Esophagus mucosa (tissue), 1 donor: ENCODE results near the gene TUBA4B. TPM values are rescaled to one million over a fixed set of nuclear protein-coding genes. Genes with fewer than 3 reads are reported as not detected.

ENCODE experiments used
- ATAC-seq: fragments of 200-7000 bp; cut with Tn5 transposase; one replicate; pipeline ENCODE4 v1.9.1; 2020
- total RNA-seq: library from RNA; stranded (reverse); gene quantifications from one replicate; pipeline ENCODE4 v1.2.4, GENCODE V29; 2023
- donor health status: DM: yes; HTN: yes; CAD: no.

Gene TUBA4B
- total RNA-seq = not detected

GRCh38 chr2:219252900-219253752 is at the start of gene TUBA4B:
TSS of gene TUBA4B (plus strand) at chr2:219253243. CDS start at chr2:219253408, 165 bp downstream.
- ATAC-seq = peak; percentile 6

GRCh38 chr2:219204425-219205164 is 48.4 kb upstream of the TUBA4B start:
- ATAC-seq = no peak

- no peak for ATAC-seq
These were observed 47.9 kb upstream of the TUBA4B start for GRCh38 chr2:219205165-219205538.

GRCh38 chr2:219205981-219206327 is 47.1 kb upstream of the TUBA4B start:
- no peak for ATAC-seq

GRCh38 chr2:219206328-219207133 is 46.5 kb upstream of the TUBA4B start, which contains the start of gene ZFAND2B:
TSS of gene ZFAND2B (plus strand) at chr2:219206782. CDS start at chr2:219206988, 206 bp downstream.
- peak; percentile 96 for ATAC-seq

- peak; percentile 2 for ATAC-seq
These were observed 45.7 kb upstream of the TUBA4B start for GRCh38 chr2:219207134-219207883.

- ATAC-seq = peak; percentile 35
These were observed 44.9 kb upstream of the TUBA4B start for GRCh38 chr2:219207884-219208740.

- no peak for ATAC-seq
These were observed 43.5 kb upstream of the TUBA4B start for GRCh38 chr2:219209236-219210195.

- ATAC-seq = no peak
These were observed 42.7 kb upstream of the TUBA4B start for GRCh38 chr2:219210196-219210885.

- ATAC-seq = no peak
These were observed 42.1 kb upstream of the TUBA4B start for GRCh38 chr2:219210886-219211362.

GRCh38 chr2:219213026-219213415 is 40.0 kb upstream of the TUBA4B start:
- no peak for ATAC-seq

GRCh38 chr2:219213486-219214071 is 39.5 kb upstream of the TUBA4B start:
- no peak for ATAC-seq

- ATAC-seq = no peak
These were observed 38.9 kb upstream of the TUBA4B start for GRCh38 chr2:219214141-219214540.

GRCh38 chr2:219214786-219215185 is 38.3 kb upstream of the TUBA4B start:
- ATAC-seq = no peak

GRCh38 chr2:219215871-219216534 is 37.0 kb upstream of the TUBA4B start:
- ATAC-seq = no peak

- no peak for ATAC-seq
These were observed 36.5 kb upstream of the TUBA4B start for GRCh38 chr2:219216535-219216915.

- peak; percentile 61 for ATAC-seq
These were observed 34.8 kb upstream of the TUBA4B start for GRCh38 chr2:219218217-219218731.
